ENCODE measurements around the gene SAT1.
A peak's percentile ranks its signal among the peaks of the same experiment; 100 is the strongest.
"Not testable (repeated sequence)": the region's sequence is repeated elsewhere in the genome, so short reads cannot be mapped to it uniquely, and the experiment has no call there.

SAT1 gene

DNA sequence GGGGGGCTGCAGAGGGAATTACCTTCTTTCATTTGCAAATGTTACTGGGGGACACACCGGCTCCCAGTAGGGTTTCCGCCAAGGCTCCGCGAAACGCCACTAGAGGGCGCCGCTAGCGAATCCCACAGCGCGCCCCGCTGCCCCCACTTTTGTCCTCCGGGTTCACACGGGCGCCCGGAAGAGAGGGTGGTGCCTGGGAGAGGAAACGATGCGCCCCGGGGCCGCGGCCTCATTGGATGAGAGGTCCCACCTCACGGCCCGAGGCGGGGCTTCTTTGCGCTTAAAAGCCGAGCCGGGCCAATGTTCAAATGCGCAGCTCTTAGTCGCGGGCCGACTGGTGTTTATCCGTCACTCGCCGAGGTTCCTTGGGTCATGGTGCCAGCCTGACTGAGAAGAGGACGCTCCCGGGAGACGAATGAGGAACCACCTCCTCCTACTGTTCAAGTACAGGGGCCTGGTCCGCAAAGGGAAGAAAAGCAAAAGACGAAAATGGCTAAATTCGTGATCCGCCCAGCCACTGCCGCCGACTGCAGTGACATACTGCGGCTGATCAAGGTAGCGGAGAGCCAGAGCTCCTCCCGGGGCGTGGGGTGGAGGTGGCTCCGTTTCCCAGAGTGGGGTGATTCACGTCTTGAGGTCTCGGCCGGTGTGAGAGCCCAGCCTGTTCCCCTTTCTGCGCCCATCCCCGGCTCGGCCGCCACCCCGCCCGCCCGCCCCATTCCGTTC is at the start of gene SAT1:
TSS of gene SAT1 (plus strand) at position 311 of the 726 bp plus-strand sequence. CDS start at position 490, 179 bp downstream.
- Histone ChIP-seq H3K9me3 (ENCODE audit: control insufficient read depth, low read depth, low read length) (no peaks in the 10 kb centered on the region), H3K4me3 (ENCODE audit: low read length) (peak within 1 kb of the TSS; percentile 88), H3K4me1 (ENCODE audit: control insufficient read depth, low read depth, low read length) (peaks cover 4% of the 10 kb centered on the region), H3K9ac (ENCODE audit: low read length) (peak within 1 kb of the TSS; percentile 64), H3K36me3 (ENCODE audit: control insufficient read depth, low read depth, low read length) (peaks cover 11% of the 10 kb centered on the region), H3K27me3 (ENCODE audit: control insufficient read depth, insufficient read depth, low read length) (no peaks in the 10 kb centered on the region), H3K27ac (ENCODE audit: low read length) (no peak within 1 kb of the TSS)

DNA sequence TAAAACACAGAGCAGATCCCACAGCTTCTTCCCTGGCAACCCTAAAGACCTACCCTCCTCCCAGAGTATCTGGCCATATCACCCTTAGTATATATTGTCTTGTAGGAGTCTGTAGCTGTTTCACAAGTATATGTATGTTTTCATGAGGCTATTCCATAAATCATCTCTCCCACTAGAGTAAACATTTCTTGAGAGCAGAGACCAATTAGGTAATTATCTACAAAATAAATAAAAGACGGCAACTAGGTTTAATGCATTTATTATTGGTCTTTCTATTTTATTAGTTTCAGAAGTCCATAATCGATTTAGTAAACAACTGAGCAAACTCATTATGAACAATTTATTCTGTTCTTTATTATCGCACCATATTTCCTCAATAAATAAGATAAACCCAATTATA is 46.9 kb upstream of the SAT1 start:
- Histone ChIP-seq H3K4me3 (ENCODE audit: low read length) (no peak overlapping the region), H3K9me3 (ENCODE audit: control insufficient read depth, low read depth, low read length) (no peaks in the 10 kb centered on the region), H3K36me3 (ENCODE audit: control insufficient read depth, low read depth, low read length) (no peaks in the 10 kb centered on the region), H3K9ac (ENCODE audit: low read length) (no peak overlapping the region), H3K27ac (ENCODE audit: low read length) (no peak overlapping the region), H3K27me3 (ENCODE audit: control insufficient read depth, insufficient read depth, low read length) (no peaks in the 10 kb centered on the region), H3K4me1 (ENCODE audit: control insufficient read depth, low read depth, low read length) (no peaks in the 10 kb centered on the region)

DNA sequence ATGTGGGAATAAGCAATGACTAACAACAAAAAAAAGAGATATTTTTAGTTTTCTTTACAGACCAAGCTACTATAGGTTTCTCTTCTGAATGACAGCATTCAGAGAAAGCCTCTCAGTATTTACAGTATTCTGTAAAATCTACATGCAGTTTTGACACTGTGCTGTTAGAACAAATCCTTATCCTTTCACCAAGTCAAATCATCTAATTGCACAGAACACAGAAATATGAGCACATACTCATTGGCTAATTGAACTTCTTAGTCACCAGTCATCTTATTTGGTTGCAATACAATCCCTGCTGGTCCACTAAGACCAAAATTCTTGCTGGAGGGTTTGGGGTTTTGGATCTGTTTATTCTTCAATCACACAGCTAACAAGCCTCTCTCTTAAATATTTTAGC is 45.6 kb upstream of the SAT1 start:
- H3K4me1 ChIP-seq (ENCODE audit: control insufficient read depth, low read depth, low read length), result no peaks in the 10 kb centered on the region

DNA sequence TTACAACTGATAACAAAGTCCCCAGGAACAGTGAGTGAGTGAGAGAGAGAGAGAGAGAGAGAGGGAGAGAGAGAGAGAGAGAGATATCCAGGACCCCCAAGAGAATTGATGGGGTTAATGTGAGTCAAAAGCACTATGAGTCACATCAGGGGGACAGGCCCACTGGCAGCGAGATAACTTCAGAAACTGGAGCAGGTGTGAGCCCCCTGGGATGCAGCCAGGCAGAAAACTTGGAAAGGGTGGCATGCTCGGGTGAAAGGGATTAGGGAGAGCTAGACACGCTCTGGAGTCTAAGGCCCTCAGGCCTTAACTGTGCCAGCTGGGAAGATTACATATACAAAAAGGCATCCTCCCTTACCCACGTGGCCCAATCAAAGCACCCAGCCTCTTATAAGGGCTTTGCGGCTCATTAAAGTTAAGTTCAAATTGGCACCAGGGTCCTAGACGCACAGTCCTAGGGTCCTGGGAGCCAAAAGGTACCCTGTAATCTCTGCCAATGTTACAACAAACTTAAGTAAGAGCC is 40.7 kb upstream of the SAT1 start:
- Histone ChIP-seq H3K4me1 (ENCODE audit: control insufficient read depth, low read depth, low read length) (no peaks in the 10 kb centered on the region), H3K4me3 (ENCODE audit: low read length) (peak overlapping the region; percentile 55), H3K9me3 (ENCODE audit: control insufficient read depth, low read depth, low read length) (no peaks in the 10 kb centered on the region), H3K9ac (ENCODE audit: low read length) (peak overlapping the region; percentile 52), H3K27ac (ENCODE audit: low read length) (no peak overlapping the region), H3K27me3 (ENCODE audit: control insufficient read depth, insufficient read depth, low read length) (no peaks in the 10 kb centered on the region), H3K36me3 (ENCODE audit: control insufficient read depth, low read depth, low read length) (no peaks in the 10 kb centered on the region)

More for the DNA sequence above, 45.6 kb upstream of the SAT1 start:
- no peak overlapping the region for H3K4me3 ChIP-seq (ENCODE audit: low read length)
- H3K27me3 ChIP-seq (ENCODE audit: control insufficient read depth, insufficient read depth, low read length), result no peaks in the 10 kb centered on the region
- H3K9ac ChIP-seq (ENCODE audit: low read length), result no peak overlapping the region
- no peaks in the 10 kb centered on the region for H3K36me3 ChIP-seq (ENCODE audit: control insufficient read depth, low read depth, low read length)
- H3K27ac ChIP-seq (ENCODE audit: low read length), result no peak overlapping the region
- no peaks in the 10 kb centered on the region for H3K9me3 ChIP-seq (ENCODE audit: control insufficient read depth, low read depth, low read length)

DNA sequence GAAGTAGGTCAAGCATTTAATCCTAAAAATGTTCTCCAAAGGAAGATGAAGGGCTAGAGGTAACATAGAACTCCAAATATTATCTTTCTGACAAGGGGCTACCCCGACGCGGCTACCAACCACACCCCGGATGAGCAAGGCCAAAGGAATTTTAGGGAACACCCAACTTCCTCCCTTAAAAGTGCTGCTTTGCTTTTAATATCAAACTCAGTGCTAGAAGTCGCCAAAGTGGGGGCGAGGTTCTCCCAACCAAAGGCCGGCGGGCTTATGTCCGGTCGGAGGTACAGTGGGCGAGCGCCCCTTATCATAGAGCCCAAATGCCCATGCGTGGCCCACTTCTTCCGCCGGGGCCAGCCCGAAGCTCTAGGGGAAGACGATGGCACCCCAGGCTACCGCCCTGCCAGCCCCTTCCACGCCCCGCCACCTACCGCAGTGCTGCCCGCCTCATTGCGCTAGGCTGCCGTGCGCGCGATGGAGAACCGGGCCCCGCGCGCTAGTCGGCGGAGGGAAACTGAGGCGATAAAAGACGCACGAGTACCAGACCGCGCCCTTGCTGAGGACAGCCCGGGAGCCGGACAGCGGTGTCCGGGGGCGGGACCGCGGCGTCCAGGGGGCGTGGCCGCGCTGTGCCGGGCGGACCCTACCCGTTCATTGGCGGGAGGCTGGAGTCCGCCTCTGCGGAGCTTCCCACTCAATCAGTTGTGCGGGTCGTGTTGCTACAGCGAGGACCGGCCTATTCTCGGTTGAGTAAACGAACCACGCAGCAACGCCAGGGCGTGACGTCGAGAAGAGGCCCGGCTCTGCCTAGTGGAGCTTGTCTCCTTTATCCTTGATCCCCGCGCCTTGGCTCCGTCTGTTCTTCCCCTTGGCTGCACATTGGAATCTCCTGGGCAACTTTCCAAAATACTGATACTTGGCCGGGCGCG is 40.0 kb upstream of the SAT1 start, which contains the start of gene ACOT9:
TSS of gene ACOT9 (minus strand) at position 580 of the 926 bp plus-strand sequence. CDS start at position 448, 132 bp downstream.
- no peaks in the 10 kb centered on the region for H3K27me3 ChIP-seq (ENCODE audit: control insufficient read depth, insufficient read depth, low read length)
- no peaks in the 10 kb centered on the region for H3K4me1 ChIP-seq (ENCODE audit: control insufficient read depth, low read depth, low read length)
- no peaks in the 10 kb centered on the region for H3K36me3 ChIP-seq (ENCODE audit: control insufficient read depth, low read depth, low read length)
- peak within 1 kb of the TSS; percentile 55 for H3K4me3 ChIP-seq (ENCODE audit: low read length)
- H3K9ac ChIP-seq (ENCODE audit: low read length), result peak within 1 kb of the TSS; percentile 52
- no peak within 1 kb of the TSS for H3K27ac ChIP-seq (ENCODE audit: low read length)
- H3K9me3 ChIP-seq (ENCODE audit: control insufficient read depth, low read depth, low read length), result no peaks in the 10 kb centered on the region

DNA sequence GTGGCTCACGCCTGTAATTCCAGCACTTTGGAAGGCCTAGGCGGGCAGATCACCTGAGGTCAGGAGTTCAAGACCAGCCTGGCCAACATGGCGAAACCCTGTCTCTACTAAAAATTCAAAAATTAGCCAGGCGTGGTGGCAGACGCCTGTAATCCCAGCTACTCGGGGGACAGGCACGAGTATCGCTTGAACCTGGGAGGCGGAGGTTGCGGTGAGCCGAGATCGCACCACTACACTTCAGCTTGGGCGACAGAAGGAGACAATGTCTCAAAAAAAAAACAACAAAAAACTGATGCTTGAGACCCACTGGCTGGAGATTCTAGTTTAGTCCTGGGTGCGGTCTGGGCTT is 39.4 kb upstream of the SAT1 start:
- H3K9ac ChIP-seq (ENCODE audit: low read length); H3K9me3 ChIP-seq (ENCODE audit: control insufficient read depth, low read depth, low read length); H3K27me3 ChIP-seq (ENCODE audit: control insufficient read depth, insufficient read depth, low read length); H3K4me1 ChIP-seq (ENCODE audit: control insufficient read depth, low read depth, low read length); H3K36me3 ChIP-seq (ENCODE audit: control insufficient read depth, low read depth, low read length); H3K27ac ChIP-seq (ENCODE audit: low read length): not testable (repeated sequence)
- peak overlapping the region; percentile 55 for H3K4me3 ChIP-seq (ENCODE audit: low read length)

DNA sequence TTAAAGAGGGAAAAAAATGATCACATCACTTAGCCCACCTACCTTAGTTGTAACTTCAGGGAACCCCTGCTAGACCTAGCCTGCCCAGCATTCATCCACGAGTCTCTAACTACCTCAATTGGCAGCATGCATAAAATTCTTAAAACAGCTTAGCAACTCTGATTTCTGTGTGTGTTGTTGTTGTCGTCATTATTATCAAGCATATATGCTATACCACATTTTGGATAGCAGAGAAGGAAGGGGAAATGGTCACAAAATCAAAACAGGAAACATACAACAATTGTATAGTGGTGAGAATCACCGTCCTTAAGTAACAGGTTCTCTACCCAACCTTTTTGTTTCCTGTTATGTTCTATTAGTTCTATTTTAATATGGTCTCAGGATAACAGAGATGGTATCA is 37.2 kb upstream of the SAT1 start:
- H3K4me1 ChIP-seq (ENCODE audit: control insufficient read depth, low read depth, low read length), result no peaks in the 10 kb centered on the region
- H3K9me3 ChIP-seq (ENCODE audit: control insufficient read depth, low read depth, low read length), result no peaks in the 10 kb centered on the region
- no peak overlapping the region for H3K9ac ChIP-seq (ENCODE audit: low read length)
- no peaks in the 10 kb centered on the region for H3K27me3 ChIP-seq (ENCODE audit: control insufficient read depth, insufficient read depth, low read length)
- H3K4me3 ChIP-seq (ENCODE audit: low read length), result no peak overlapping the region
- no peak overlapping the region for H3K27ac ChIP-seq (ENCODE audit: low read length)
- H3K36me3 ChIP-seq (ENCODE audit: control insufficient read depth, low read depth, low read length), result no peaks in the 10 kb centered on the region

DNA sequence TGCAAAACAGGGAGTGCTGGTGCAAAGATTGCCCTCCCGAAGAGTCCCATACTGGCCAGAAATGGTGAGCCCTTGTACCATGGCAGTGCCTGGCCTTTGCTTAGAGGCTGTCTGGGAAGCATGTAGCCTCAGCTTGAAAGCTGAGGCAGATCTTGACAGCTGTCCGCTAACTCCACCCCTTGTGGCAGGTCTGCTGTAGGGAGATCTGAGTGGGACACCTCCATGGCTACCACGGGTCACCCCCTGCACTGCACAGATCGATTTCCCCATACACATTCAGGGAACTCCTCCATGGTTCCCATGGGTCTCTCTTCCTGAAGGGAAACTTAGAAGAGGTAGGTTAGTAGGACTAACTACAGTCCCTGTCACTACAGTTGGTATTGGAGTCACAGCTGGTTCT is 33.8 kb upstream of the SAT1 start:
- no peaks in the 10 kb centered on the region for H3K36me3 ChIP-seq (ENCODE audit: control insufficient read depth, low read depth, low read length)
- H3K4me3 ChIP-seq (ENCODE audit: low read length), result no peak overlapping the region
- no peaks in the 10 kb centered on the region for H3K27me3 ChIP-seq (ENCODE audit: control insufficient read depth, insufficient read depth, low read length)

DNA sequence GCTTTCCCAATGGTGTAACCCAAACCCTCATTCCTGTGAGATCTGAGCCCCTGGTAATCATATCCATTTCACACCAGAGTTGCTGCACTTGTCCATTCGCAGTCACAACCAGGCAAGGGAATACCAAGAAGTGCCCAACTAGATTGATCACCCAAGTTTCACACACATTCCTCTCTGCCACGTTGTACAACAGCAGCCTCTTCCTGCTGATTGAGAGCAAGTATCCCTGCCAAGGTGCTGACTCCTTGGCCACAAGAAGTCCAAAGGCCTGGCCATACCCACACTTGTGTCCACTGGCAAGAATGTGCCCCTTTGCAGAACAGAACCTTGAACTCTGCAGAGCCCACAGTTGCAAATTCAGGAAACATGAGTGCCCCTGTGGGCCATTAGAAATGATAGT is 33.4 kb upstream of the SAT1 start:
- Histone ChIP-seq H3K27ac (ENCODE audit: low read length) (no peak overlapping the region), H3K36me3 (ENCODE audit: control insufficient read depth, low read depth, low read length) (no peaks in the 10 kb centered on the region), H3K4me3 (ENCODE audit: low read length) (no peak overlapping the region), H3K9ac (ENCODE audit: low read length) (no peak overlapping the region), H3K27me3 (ENCODE audit: control insufficient read depth, insufficient read depth, low read length) (no peaks in the 10 kb centered on the region), H3K4me1 (ENCODE audit: control insufficient read depth, low read depth, low read length) (no peaks in the 10 kb centered on the region), H3K9me3 (ENCODE audit: control insufficient read depth, low read depth, low read length) (no peaks in the 10 kb centered on the region)

More for the DNA sequence above, 33.8 kb upstream of the SAT1 start:
- Histone ChIP-seq H3K27ac (ENCODE audit: low read length) (no peak overlapping the region), H3K4me1 (ENCODE audit: control insufficient read depth, low read depth, low read length) (no peaks in the 10 kb centered on the region), H3K9me3 (ENCODE audit: control insufficient read depth, low read depth, low read length) (no peaks in the 10 kb centered on the region), H3K9ac (ENCODE audit: low read length) (no peak overlapping the region)

DNA sequence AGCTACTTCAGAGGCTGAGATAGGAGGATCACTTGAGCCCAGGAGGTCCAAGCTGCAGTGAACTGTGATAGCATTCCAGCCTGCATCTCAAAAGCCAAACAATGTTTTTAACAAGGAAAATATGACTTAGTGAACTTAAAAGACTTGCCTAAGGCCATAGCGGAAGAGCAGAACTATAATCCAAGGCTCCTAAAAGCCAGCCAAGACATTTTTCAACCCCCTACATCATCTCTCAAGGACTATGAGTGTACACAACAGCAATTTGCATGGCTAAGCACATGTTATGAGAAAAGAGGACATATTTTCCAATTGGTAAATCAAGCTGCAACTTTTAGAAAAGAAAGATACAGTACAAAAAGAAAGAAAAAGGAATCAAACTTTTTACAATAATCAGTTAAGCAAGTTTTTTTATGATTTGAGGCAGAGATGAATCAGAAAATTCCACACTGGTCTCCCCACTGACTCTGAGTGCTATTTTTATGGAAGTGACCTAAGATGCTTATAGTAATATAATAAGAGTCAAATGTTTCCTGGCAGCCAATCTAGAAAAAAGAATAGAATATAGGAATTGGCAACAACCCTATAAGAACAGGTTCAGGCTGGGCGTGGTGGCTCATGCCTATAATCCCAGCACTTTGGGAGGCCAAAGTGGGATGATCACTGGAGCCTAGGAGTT is 30.1 kb upstream of the SAT1 start:
- Histone ChIP-seq H3K27me3 (ENCODE audit: control insufficient read depth, insufficient read depth, low read length) (no peaks in the 10 kb centered on the region), H3K27ac (ENCODE audit: low read length) (no peak overlapping the region), H3K4me3 (ENCODE audit: low read length) (no peak overlapping the region), H3K36me3 (ENCODE audit: control insufficient read depth, low read depth, low read length) (no peaks in the 10 kb centered on the region), H3K9me3 (ENCODE audit: control insufficient read depth, low read depth, low read length) (no peaks in the 10 kb centered on the region), H3K9ac (ENCODE audit: low read length) (no peak overlapping the region), H3K4me1 (ENCODE audit: control insufficient read depth, low read depth, low read length) (no peaks in the 10 kb centered on the region)

DNA sequence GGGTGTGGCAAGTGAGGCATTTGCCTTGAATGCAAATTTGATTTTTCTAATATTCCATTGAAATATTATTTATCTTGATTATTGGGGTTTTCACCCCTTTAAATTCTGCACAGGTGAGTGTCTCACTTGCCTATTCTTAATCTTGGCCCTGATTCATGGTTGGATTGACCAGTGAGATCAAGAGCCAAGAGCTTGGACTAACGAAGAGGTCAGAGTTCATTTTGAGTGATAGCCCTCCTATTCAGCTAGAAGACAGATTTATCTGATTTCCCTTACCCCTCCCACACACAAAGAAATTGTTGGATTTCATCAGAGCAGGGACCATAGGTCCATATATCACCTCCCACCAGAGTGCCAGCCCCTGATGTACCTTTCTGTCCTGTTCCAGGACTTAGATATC is 28.3 kb upstream of the SAT1 start:
- H3K27ac ChIP-seq (ENCODE audit: low read length), result no peak overlapping the region
- H3K4me3 ChIP-seq (ENCODE audit: low read length), result no peak overlapping the region
- no peak overlapping the region for H3K9ac ChIP-seq (ENCODE audit: low read length)
- H3K4me1 ChIP-seq (ENCODE audit: control insufficient read depth, low read depth, low read length), result no peaks in the 10 kb centered on the region
- no peaks in the 10 kb centered on the region for H3K36me3 ChIP-seq (ENCODE audit: control insufficient read depth, low read depth, low read length)
- no peaks in the 10 kb centered on the region for H3K9me3 ChIP-seq (ENCODE audit: control insufficient read depth, low read depth, low read length)
- no peaks in the 10 kb centered on the region for H3K27me3 ChIP-seq (ENCODE audit: control insufficient read depth, insufficient read depth, low read length)
